Adrenal gland (tissue), 12 donors: Measurements from ENCODE around the gene SPOCK3. TPM values are rescaled to one million over a fixed set of nuclear protein-coding genes. Genes with fewer than 3 reads are reported as not detected.

Experiments used
- DNase-seq, 7 donors: peaks; one replicate each; pipeline ENCODE4 v3.0.0-alpha.2; 2019 to 2020
- H3K27ac ChIP-seq, 5 donors: fragments of 200-600 bp; sonication (generic) in 4 of 5; 1 replicate in 3 of 5; 2 replicates in 2 of 5; pipeline versions ENCODE4 v1.5.1 to v1.8.0; 2016 to 2020; ENCODE audit warnings: mild to moderate bottlenecking in 1 of 5
- H3K27me3 ChIP-seq: fragments of 200-600 bp; 2 replicates; pipeline ENCODE4 v1.8.0; 2021
- H3K36me3 ChIP-seq, 2 donors: fragments of 200-600 bp; replicated peaks in 1 of 2; 1 replicate in 1 of 2; 2 replicates in 1 of 2; pipeline versions ENCODE4 v1.5.1 to v1.8.0; 2018 to 2022
- H3K4me1 ChIP-seq, 2 donors: fragments of 200-600 bp; replicated peaks in 1 of 2; 1 replicate in 1 of 2; 2 replicates in 1 of 2; pipeline versions ENCODE4 v1.5.1 to v1.8.0; 2018 to 2021
- H3K4me3 ChIP-seq, 4 donors: fragments of 200-600 bp; sonication (generic) in 3 of 4; one replicate each; pipeline ENCODE4 v1.5.1; 2016 to 2018
- H3K9me3 ChIP-seq, 3 donors: fragments of 200-600 bp; sonication (generic) in 1 of 3; replicated peaks in 1 of 3; 1 replicate in 2 of 3; 2 replicates in 1 of 3; pipeline versions ENCODE4 v1.5.1 to v1.8.0; 2016 to 2021
- POLR2A ChIP-seq, 2 donors: fragments of 450-650 bp; IDR thresholded peaks; one replicate each; pipeline ENCODE4 v1.6.1; 2017; ENCODE audit warnings: antibody characterized with exemption in 2 of 2, mild to moderate bottlenecking in 2 of 2, moderate library complexity in 1 of 2
- WGBS, 4 donors: extraction: QIAGEN DNeasy Blood & Tissue Kit in 2 of 4; methylation state at CpG; one replicate each; pipeline versions ENCODE4 v1.1.5 to v1.1.7; 2013 to 2017; 5-methylcytosine and 5-hydroxymethylcytosine counted together
- intact Hi-C, 2 donors: fragments of 100-400 bp; cut with DNase I; formaldehyde crosslinking; loops; one replicate each; pipeline versions ENCODE4 v1.14.1 to v1.15.0; 2022 to 2023
- polyA plus RNA-seq, 3 donors: library from polyadenylated mRNA; stranded (reverse); fragments of 200-250 nt in 2 of 3; fragments of 350-450 nt in 1 of 3; fragmentation: Illumina TruSeq in 1 of 3; extraction: RNeasy Lipid Tissue Mini Kit (QIAGEN cat#74804) in 1 of 3; gene quantifications; one replicate each; pipeline ENCODE4 v1.2.3, GENCODE V29; 2013 to 2014
- total RNA-seq, 9 donors: library from RNA; depleted of rRNA in 4 of 9; stranded (reverse); fragments of >200 nt in 4 of 9; fragments of 120-200 nt in 1 of 9; fragmentation: NEBNext Ultra II Directional in 1 of 9; extraction: Animal tissue kit (Norgen Biotek cat#: 25700) in 1 of 9; gene quantifications; one replicate each; pipeline versions ENCODE4 v1.1.0 to v1.2.4, GENCODE V29; 2013 to 2023
- TF ChIP-seq, protein P1 (sequence below), 6 experiments: fragments of 450-650 bp in 4 of 6; fragments of 200-600 bp in 2 of 6; sonication (generic) in 1 of 6; IDR thresholded peaks; 1 replicate in 5 of 6; 2 replicates in 1 of 6; pipeline versions ENCODE4 v1.5.1 to v1.8.0; 2016 to 2021; ENCODE audit warnings: antibody characterized with exemption in 6 of 6, mild to moderate bottlenecking in 2 of 6, moderate library complexity in 1 of 6
- donor health status: healthy with polysubstance abuse.
- donor health status: Bipolar disorder and iron deficiency.
- donor health status: DM: yes; HTN: yes; CAD: no.
- donor health status: DM: no; HTN: no; CAD: no.
- donor health status: DM: no; HTN: no; CAD: no.
- donor health status: DM: yes; HTN: yes; CAD: no.

Gene SPOCK3
- total and polyA plus RNA-seq, 12 donors = 0.18 to 30.3 (median 3.0) TPM; not detected in 1

DNA sequence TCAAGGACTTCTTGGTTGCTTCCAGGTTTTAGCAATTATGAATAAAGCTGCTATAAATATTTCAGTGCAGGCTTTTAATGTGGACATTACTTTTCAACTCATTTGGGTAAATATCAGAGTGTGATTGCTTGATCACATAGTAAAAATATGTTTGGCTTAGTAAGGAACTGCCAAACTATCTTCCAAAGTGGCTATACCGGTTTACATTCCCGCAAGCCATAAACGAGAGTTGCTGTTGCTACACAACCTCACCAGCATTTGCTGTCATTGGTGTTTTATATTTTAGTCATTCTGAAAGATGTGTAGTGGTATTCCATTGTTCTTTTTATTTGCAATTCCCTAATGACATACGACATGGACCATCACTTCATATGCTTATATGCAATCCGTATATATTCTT, 30.9 kb upstream of the SPOCK3 start:
- DNase-seq = no peak
- Histone ChIP-seq H3K27me3 (no peaks in the 10 kb centered on the region), H3K4me1 (no peaks in the 10 kb centered on the region), H3K9me3 (no peaks in the 10 kb centered on the region), H3K36me3 (no peaks in the 10 kb centered on the region), H3K4me3 (no peak overlapping the region), H3K27ac (no peak overlapping the region)
- TF ChIP-seq POLR2A (IDR thresholded peaks at IDR 0.05) = no peak
- TF ChIP-seq, protein P1, sequence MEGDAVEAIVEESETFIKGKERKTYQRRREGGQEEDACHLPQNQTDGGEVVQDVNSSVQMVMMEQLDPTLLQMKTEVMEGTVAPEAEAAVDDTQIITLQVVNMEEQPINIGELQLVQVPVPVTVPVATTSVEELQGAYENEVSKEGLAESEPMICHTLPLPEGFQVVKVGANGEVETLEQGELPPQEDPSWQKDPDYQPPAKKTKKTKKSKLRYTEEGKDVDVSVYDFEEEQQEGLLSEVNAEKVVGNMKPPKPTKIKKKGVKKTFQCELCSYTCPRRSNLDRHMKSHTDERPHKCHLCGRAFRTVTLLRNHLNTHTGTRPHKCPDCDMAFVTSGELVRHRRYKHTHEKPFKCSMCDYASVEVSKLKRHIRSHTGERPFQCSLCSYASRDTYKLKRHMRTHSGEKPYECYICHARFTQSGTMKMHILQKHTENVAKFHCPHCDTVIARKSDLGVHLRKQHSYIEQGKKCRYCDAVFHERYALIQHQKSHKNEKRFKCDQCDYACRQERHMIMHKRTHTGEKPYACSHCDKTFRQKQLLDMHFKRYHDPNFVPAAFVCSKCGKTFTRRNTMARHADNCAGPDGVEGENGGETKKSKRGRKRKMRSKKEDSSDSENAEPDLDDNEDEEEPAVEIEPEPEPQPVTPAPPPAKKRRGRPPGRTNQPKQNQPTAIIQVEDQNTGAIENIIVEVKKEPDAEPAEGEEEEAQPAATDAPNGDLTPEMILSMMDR (IDR thresholded peaks at IDR 0.05) = no peak
- WGBS, 4 donors = 80 to 85% (median 83%) methylated on average over 5 of the region's 5 CpGs
- intact Hi-C loops = no loop called here

GRCh38 chr4:167248271-167248670, 14.0 kb upstream of the SPOCK3 start:
- DNase-seq = no peak
- Histone ChIP-seq H3K4me3 (no peak overlapping the region), H3K27me3 (no peaks in the 10 kb centered on the region), H3K4me1 (no peaks in the 10 kb centered on the region), H3K9me3 (no peaks in the 10 kb centered on the region), H3K27ac (no peak overlapping the region), H3K36me3 (no peaks in the 10 kb centered on the region)
- TF ChIP-seq POLR2A (IDR thresholded peaks at IDR 0.05) = no peak
- TF ChIP-seq, protein P1 (IDR thresholded peaks at IDR 0.05) = no peak
- intact Hi-C loops = no loop called here
- WGBS, 4 donors = 79 to 81% (median 80%) methylated on average over 4 of the region's 4 CpGs

- Histone ChIP-seq H3K4me1 (no peaks in the 10 kb centered on the region), H3K27ac (no peak overlapping the region), H3K4me3 (no peak overlapping the region), H3K27me3 (no peaks in the 10 kb centered on the region), H3K36me3 (no peaks in the 10 kb centered on the region), H3K9me3 (no peaks in the 10 kb centered on the region)
- intact Hi-C loops = no loop called here
- no peak for DNase-seq
- TF ChIP-seq, protein P1 (IDR thresholded peaks at IDR 0.05) = no peak
- TF ChIP-seq POLR2A (IDR thresholded peaks at IDR 0.05) = no peak
- WGBS, 4 donors = 60 to 73% (median 61%) methylated on average over 2 of the region's 2 CpGs
Observed at GRCh38 chr4:167239627-167240026, 5.3 kb upstream of the SPOCK3 start.

GRCh38 chr4:167238226-167238625, 3.9 kb upstream of the SPOCK3 start:
- DNase-seq = no peak
- Histone ChIP-seq H3K4me3 (no peak overlapping the region), H3K27ac (no peak overlapping the region), H3K4me1 (no peaks in the 10 kb centered on the region), H3K27me3 (no peaks in the 10 kb centered on the region), H3K36me3 (no peaks in the 10 kb centered on the region), H3K9me3 (no peaks in the 10 kb centered on the region)
- 54 to 67% (median 56%) methylated on average over 1 of the region's 1 CpG for WGBS, 4 donors
- intact Hi-C loops = no loop called here
- TF ChIP-seq, protein P1 (IDR thresholded peaks at IDR 0.05) = no peak
- TF ChIP-seq POLR2A (IDR thresholded peaks at IDR 0.05) = no peak
